GM12874 (cell line): ENCODE measurements around the gene KCNIP3.

Experiments
- TF ChIP-seq, protein P1 (sequence below): IDR thresholded peaks from 2 replicates; pipeline ENCODE4 v1.5.1; 2011; ENCODE audit warnings: low read depth, mild to moderate bottlenecking, control low read depth, low read length, moderate library complexity; ENCODE audit not compliant: insufficient read depth

KCNIP3 gene

GRCh38 chr2:95329891-95330793 is 33.0 kb downstream of the KCNIP3 start:
- TF ChIP-seq, protein P1, sequence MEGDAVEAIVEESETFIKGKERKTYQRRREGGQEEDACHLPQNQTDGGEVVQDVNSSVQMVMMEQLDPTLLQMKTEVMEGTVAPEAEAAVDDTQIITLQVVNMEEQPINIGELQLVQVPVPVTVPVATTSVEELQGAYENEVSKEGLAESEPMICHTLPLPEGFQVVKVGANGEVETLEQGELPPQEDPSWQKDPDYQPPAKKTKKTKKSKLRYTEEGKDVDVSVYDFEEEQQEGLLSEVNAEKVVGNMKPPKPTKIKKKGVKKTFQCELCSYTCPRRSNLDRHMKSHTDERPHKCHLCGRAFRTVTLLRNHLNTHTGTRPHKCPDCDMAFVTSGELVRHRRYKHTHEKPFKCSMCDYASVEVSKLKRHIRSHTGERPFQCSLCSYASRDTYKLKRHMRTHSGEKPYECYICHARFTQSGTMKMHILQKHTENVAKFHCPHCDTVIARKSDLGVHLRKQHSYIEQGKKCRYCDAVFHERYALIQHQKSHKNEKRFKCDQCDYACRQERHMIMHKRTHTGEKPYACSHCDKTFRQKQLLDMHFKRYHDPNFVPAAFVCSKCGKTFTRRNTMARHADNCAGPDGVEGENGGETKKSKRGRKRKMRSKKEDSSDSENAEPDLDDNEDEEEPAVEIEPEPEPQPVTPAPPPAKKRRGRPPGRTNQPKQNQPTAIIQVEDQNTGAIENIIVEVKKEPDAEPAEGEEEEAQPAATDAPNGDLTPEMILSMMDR, result no peak

- TF ChIP-seq, protein P1, result no peak
Measured at GRCh38 chr2:95330794-95331338, 33.7 kb downstream of the KCNIP3 start.

GRCh38 chr2:95331606-95332005 is 34.5 kb downstream of the KCNIP3 start:
- TF ChIP-seq, protein P1, result no peak

DNA sequence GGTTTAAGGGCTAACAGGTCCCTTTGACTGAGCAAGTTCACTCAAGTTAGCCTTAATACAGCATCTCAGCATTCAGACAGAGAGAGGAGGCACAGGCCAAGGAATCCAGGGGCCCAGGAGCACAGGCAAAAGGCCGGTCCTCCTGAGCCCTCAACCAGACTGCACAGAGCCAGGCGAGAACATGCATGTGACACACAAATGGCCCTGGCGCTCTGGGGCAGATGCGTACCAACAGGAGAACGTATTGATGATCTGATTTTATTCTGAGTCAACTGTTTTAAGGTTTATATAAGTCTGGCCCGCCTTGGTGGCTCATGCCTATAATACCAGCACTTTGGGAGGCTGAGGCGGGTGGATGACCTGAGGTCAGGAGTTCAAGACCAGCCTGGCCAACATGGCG is 34.9 kb downstream of the KCNIP3 start:
- TF ChIP-seq, protein P1, result no peak

DNA sequence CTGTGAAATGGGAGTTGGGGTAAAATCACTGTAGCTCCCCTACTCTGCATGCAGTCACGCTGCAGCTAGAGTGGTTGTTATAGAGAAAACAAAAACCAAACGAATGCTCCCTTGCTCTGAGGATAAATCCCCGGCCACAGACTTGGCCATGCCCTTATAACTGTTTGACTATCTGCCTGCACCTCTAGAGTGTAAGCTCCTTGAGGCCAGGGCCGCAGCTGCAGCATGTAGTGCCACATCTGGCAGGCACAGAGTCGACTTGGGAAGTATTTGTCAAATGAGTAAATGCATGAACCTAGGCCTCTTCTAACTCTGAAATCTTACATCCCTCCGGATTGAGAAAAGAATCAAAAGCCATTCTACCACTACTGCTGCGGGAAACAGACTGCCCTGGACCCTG is 35.9 kb downstream of the KCNIP3 start:
- TF ChIP-seq, protein P1, result no peak

DNA sequence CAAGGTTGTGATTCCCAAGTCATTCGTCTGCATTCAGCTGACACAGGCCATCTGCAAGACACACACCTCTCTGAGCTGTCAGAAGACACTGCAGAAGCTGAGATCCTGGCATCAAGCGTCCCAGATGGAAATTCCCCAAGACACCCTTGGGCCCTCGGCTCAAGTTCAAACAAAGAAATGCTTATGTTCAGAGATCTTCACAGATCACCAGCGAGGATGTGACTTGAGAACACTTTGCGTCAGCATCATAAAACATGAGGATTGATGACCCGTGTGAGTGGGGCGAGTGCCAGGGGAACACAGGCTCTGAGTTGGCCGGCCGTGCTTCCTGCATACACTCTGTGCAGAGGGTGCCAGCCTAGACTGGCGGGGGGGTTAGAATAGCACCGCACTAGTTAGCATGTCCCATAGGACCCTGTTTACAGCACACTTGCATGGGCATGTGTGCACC is 36.8 kb downstream of the KCNIP3 start:
- TF ChIP-seq, protein P1, result no peak

GRCh38 chr2:95334916-95335641 is 37.9 kb downstream of the KCNIP3 start:
- TF ChIP-seq, protein P1, result no peak
